HG02610 (cell line): ENCODE data around the gene CEP192.

Source experiments
- ATAC-seq: cut with Tn5 transposase; IDR thresholded peaks from one replicate; pipeline ENCODE4 v1.9.1; 2021; ENCODE audit warnings: mild to moderate bottlenecking, moderate library complexity; ENCODE audit not compliant: unreplicated experiment

CEP192 gene

GRCh38 chr18:13138420-13139139 lies 147.4 kb downstream of the CEP192 start:
- ATAC-seq: no peak

GRCh38 chr18:13139885-13140450 lies 148.8 kb downstream of the CEP192 start:
- ATAC-seq: no peak

DNA sequence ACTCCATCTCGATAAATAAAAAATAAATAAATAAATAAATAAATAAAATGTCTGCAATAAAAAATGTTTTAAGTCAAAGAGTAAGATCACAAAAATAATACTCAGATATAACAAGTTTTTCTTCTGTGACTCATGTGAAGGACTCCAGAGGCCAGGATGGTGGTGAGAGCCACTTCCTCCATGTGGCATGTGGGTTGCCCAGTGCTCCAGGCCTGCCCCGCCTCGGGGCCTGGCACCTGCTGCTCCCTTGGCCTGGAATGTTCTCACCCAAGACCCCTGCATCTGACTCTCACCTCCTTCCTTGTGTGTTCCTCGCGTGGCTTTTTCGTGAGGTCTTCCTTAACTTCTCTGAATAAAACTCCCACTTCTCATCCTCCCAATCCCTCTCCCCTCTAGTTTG lies 150.0 kb downstream of the CEP192 start:
- ATAC-seq: no peak

DNA sequence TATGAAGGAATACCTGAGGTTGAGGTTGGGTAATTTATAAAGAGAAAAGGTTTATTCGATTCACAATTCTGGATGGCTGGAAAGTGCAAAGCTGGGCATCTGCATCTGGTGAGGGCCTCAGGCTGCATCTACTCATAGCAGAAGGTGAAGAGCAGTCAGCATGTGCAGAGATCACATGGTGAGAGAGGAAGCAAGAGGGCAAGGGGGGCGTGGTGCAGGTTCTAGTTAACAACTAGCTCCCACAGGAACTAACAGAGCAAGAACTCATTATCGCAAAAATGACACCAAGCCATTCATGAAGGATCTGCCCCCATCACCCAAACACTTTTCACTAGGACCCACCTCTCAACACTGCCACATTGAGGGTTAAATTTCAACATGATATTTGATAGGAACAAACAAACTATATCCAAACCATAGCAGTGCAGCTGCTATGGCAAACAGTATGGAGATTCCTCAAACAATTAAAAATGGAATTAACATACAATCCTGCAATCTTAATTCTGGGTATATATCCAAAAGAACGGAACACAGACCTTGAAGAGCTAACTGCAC lies 154.6 kb downstream of the CEP192 start:
- no peak for ATAC-seq

DNA sequence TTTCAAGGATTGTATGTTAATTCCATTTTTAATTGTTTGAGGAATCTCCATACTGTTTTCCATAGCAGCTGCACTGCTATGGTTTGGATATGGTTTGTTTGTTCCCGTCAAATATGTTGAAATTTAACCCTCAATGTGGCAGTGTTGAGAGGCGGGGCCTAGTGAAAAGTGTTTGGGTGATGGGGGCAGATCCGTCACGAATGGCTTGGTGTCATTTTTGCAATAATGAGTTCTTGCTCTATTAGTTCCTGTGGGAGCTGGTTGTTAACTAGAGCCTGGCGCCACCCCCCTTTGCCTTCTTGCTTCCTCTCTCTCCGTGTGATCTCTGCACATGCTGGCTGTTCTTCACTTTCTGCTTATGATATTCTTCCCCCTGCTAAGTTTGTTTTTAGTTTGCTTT lies 156.0 kb downstream of the CEP192 start:
- ATAC-seq: no peak

DNA sequence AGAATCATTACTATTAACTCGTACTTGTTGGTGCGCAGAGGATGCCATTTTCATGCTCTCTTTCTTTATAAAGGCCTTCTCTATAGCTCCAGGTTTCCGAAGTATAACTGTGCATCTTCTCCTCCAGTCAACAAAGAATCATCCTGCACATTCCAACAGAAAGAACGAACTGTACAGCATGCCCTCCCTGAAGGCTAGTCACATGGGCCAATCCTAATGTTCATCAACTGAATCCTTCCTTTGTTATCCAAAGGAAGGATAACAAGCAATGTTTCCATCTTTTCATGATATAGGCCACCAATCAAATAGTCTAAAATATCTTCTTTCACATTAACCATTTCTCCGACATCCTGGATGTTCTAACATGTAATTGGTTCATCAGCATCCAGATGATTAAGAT lies 160.5 kb downstream of the CEP192 start:
- no peak for ATAC-seq

DNA sequence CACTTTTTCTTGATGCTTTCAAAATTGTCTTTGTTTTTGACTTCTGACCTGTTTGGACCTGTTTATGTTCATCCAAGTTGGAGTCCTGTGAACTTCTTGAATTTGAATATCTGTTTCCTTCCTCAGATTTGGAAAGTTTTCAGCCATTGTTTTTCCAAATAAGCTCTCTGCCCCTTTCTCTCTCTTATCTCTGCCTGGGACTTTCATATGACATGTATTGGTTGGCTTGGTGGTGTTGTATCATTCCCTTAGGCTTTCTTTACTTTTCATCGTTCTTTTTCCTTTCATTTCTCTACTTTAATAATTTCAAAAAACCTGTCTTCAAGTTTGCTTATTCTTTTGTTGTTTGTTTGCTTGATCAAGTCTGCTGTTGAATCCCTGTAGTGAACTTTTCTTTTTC lies 167.3 kb downstream of the CEP192 start:
- no peak for ATAC-seq

- no peak for ATAC-seq
These were observed 168.4 kb downstream of the CEP192 start for GRCh38 chr18:13159579-13159978.

GRCh38 chr18:13161276-13161899 lies 170.2 kb downstream of the CEP192 start:
- no peak for ATAC-seq

- no peak for ATAC-seq
These were observed 172.2 kb downstream of the CEP192 start for GRCh38 chr18:13163167-13163927.

- no peak for ATAC-seq
These were observed 173.2 kb downstream of the CEP192 start for GRCh38 chr18:13164406-13164805.

GRCh38 chr18:13165636-13166423 lies 174.7 kb downstream of the CEP192 start:
- ATAC-seq: no peak

DNA sequence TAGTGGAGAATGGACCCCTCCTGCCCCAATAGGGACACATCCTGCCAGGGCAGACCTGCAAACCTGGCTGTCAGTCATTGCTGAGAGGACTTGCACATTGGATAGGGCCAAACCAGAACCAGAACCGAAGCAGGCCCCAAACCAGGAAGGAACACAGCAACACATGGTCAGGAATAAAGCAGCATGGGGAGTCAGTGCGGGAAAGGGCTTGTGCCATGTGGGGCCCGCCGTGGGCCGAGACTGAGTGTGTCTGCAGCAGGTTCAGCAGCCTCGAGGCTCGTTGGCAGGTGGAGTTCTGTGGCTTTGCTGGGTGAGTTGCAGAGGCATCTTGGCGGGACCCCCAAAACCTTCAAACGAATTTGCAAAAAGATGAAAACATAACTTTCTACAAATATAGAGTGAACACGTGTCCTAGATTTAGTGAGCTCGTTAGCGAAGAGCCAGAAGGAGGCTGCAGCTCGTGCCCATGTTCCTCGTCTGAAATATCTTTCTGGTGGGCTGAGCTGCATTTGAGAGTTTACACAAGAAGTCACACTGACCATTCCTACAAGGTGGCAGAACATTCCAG lies 182.5 kb downstream of the CEP192 start:
- ATAC-seq: no peak
